B cell (primary cell): Measurements from ENCODE around the gene KCNK7. TPM values are rescaled to one million over a fixed set of nuclear protein-coding genes. Genes with fewer than 3 reads are reported as not detected.

Experiments
- ATAC-seq: fragments of 200-7000 bp; cut with Tn5 transposase; one replicate; pipeline ENCODE4 v1.10.0; 2021; ENCODE audit warnings: low read depth, mild to moderate bottlenecking, moderate number of reproducible peaks, moderate library complexity
- CTCF ChIA-PET: fragments of 350-600 bp; sonication (Branson Sonifier 250); formaldehyde crosslinking; loops from one replicate; lab custom pipeline; 2021; ENCODE audit warnings: antibody characterized with exemption, inconsistent platforms; lab: Charles Lee
- POLR2A ChIA-PET: fragments of 350-600 bp; sonication (Branson Sonifier 250); formaldehyde crosslinking; loops from one replicate; lab custom pipeline; 2021; ENCODE audit warnings: antibody characterized with exemption; lab: Charles Lee
- DNase-seq: peaks from one replicate; pipeline ENCODE4 v3.0.0; 2013
- H2AFZ ChIP-seq: 2 replicates; pipeline ENCODE4 v1.6.1; 2012; ENCODE audit warnings: mild to moderate bottlenecking, low read depth, low read length; ENCODE audit not compliant: insufficient read depth, poor library complexity, severe bottlenecking
- H3K27ac ChIP-seq, 2 donors: 1 replicate in 1 of 2; 2 replicates in 1 of 2; pipeline ENCODE4 v1.5.1; 2012 to 2013; ENCODE audit warnings: low read length in 2 of 2, mild to moderate bottlenecking in 2 of 2, moderate library complexity in 1 of 2
- H3K27me3 ChIP-seq, 4 experiments: fragments of 200-600 bp in 1 of 4; sonication (generic) in 1 of 4; replicated peaks in 1 of 4; 1 replicate in 2 of 4; 2 replicates in 2 of 4; pipeline versions ENCODE4 v1.6.1 to v1.7.0; 2013 to 2016; ENCODE audit warnings: low read length in 3 of 4, mild to moderate bottlenecking in 2 of 4, mixed read lengths in 1 of 4, moderate library complexity in 1 of 4; ENCODE audit not compliant: insufficient read depth in 4 of 4, control insufficient read depth in 3 of 4; ENCODE audit errors: control extremely low read depth in 1 of 4
- H3K36me3 ChIP-seq, 2 experiments: replicated peaks in 1 of 2; 1 replicate in 1 of 2; 2 replicates in 1 of 2; pipeline versions ENCODE4 v1.6.1 to v1.7.1; 2013; ENCODE audit warnings: low read length in 1 of 2; ENCODE audit not compliant: insufficient read depth in 2 of 2, control insufficient read depth in 1 of 2; ENCODE audit errors: control extremely low read depth in 1 of 2, extremely low read depth in 1 of 2
- H3K4me1 ChIP-seq, 2 donors: fragments of 200-600 bp in 1 of 2; sonication (generic) in 1 of 2; 1 replicate in 1 of 2; 2 replicates in 1 of 2; pipeline versions ENCODE4 v1.5.1 to v1.6.1; 2013 to 2017; ENCODE audit warnings: low read length in 2 of 2; ENCODE audit not compliant: control insufficient read depth in 2 of 2, insufficient read depth in 2 of 2
- H3K4me2 ChIP-seq: replicated peaks from 2 replicates; pipeline ENCODE3; 2012; ENCODE audit warnings: mild to moderate bottlenecking, low read depth, low read length; ENCODE audit not compliant: poor library complexity, severe bottlenecking
- H3K4me3 ChIP-seq, 5 experiments: fragments of 200-600 bp in 1 of 5; sonication (generic) in 1 of 5; 1 replicate in 3 of 5; 2 replicates in 2 of 5; pipeline versions ENCODE4 v1.5.1 to v1.7.0; 2011 to 2016; ENCODE audit warnings: low read length in 4 of 5, mild to moderate bottlenecking in 4 of 5, low read depth in 2 of 5, control low read depth in 1 of 5, moderate library complexity in 1 of 5; ENCODE audit not compliant: insufficient read depth in 1 of 5; ENCODE audit errors: control extremely low read depth in 1 of 5, extremely low read depth in 1 of 5
- H3K79me2 ChIP-seq: fragments of 200-600 bp; sonication (generic); one replicate; pipeline ENCODE4 v1.6.0; 2016; ENCODE audit warnings: low read length; ENCODE audit not compliant: control insufficient read depth, insufficient read depth
- H3K9ac ChIP-seq: fragments of 200-600 bp; sonication (generic); 2 replicates; pipeline ENCODE4 v1.6.1; 2017; ENCODE audit warnings: mild to moderate bottlenecking, low read length, moderate library complexity
- H3K9me3 ChIP-seq, 3 donors: one replicate each; pipeline versions ENCODE4 v1.6.1 to v1.7.1; 2013; ENCODE audit warnings: low read length in 2 of 3; ENCODE audit not compliant: control insufficient read depth in 2 of 3, insufficient read depth in 1 of 3; ENCODE audit errors: control extremely low read depth in 1 of 3
- H4K20me1 ChIP-seq: 2 replicates; pipeline ENCODE4 v1.6.0; 2012; ENCODE audit warnings: mild to moderate bottlenecking, low read length; ENCODE audit not compliant: insufficient read depth, control insufficient read depth, poor library complexity, severe bottlenecking
- H3K27ac Mint-ChIP-seq: one replicate; pipeline ENCODE4 v1.8.0; 2021; ENCODE audit warnings: mixed read lengths
- H3K27me3 Mint-ChIP-seq: one replicate; pipeline ENCODE4 v1.8.0; 2021; ENCODE audit warnings: mixed read lengths
- H3K4me1 Mint-ChIP-seq: one replicate; pipeline ENCODE4 v1.8.0; 2021; ENCODE audit warnings: mixed read lengths
- H3K4me3 Mint-ChIP-seq: one replicate; pipeline ENCODE4 v1.8.0; 2021; ENCODE audit warnings: mixed read lengths
- H3K9me3 Mint-ChIP-seq: one replicate; pipeline ENCODE4 v1.8.0; 2022; ENCODE audit warnings: mixed read lengths; ENCODE audit not compliant: insufficient read depth
- CTCF ChIP-seq: fragments of 200-600 bp; IDR thresholded peaks from one replicate; pipeline ENCODE4 v1.8.0; 2022; ENCODE audit warnings: antibody characterized with exemption, mild to moderate bottlenecking
- EZH2 ChIP-seq: IDR thresholded peaks from 2 replicates; pipeline ENCODE4 v1.6.1; 2012; ENCODE audit warnings: borderline replicate concordance, low read depth, mild to moderate bottlenecking, moderate library complexity, low read length; ENCODE audit not compliant: insufficient read depth, poor library complexity, severe bottlenecking
- WGBS: methylation state at CpG from one replicate; pipeline ENCODE4 v1.1.5; 2013; ENCODE audit warnings: missing lambda C conversion rate; ENCODE audit not compliant: insufficient coverage; 5-methylcytosine and 5-hydroxymethylcytosine counted together
- intact Hi-C: fragments of 100-400 bp; cut with micrococcal nuclease; formaldehyde crosslinking; loops from one replicate; pipeline ENCODE4 v1.10.0; 2022
- polyA plus RNA-seq: library from polyadenylated mRNA; depleted of rRNA; stranded (reverse); fragments of >200 nt; gene quantifications from 2 replicates; pipeline ENCODE4 v1.2.3, GENCODE V29; 2012
- total RNA-seq, 2 donors: library from RNA; stranded (reverse); fragments of 120-200 nt in 1 of 2; gene quantifications; 1 replicate in 1 of 2; 2 replicates in 1 of 2; pipeline versions ENCODE4 v1.2.3 to v1.2.4, GENCODE V29; 2013 to 2022

The KCNK7 gene
- total and polyA plus RNA-seq, 2 donors (not counting 1 experiment from before 2014, with no cell fraction given) = 2.2 to 3.5 TPM

- peak overlapping the region; percentile 52 to 92 (median 70) for H3K4me3 ChIP-seq
- Mint-ChIP-seq H3K4me3 (peak overlapping the region; percentile 98), H3K9me3 (no peaks in the 10 kb centered on the region), H3K27ac (peak overlapping the region; percentile 98), H3K4me1 (peaks cover 73% of the 10 kb centered on the region), H3K27me3 (no peaks in the 10 kb centered on the region)
- H3K36me3 ChIP-seq = peaks cover 1 to 11% of the 10 kb centered on the region in 2 experiments
- ChIA-PET CTCF (interaction anchor here (0.9 to 5.5 kb wide), 7 partner anchors 14 to 40 kb away, joined by 3 to 97 read pairs (median 14); partner anchors contain the start of genes MAP3K11 and PCNX3), POLR2A (interaction anchor here (0.6 to 7.5 kb wide), 7 partner anchors 14 to 309 kb away, joined by 3 to 53 read pairs (median 13); partner anchors contain the start of genes MAP3K11, MUS81 and PCNX3)
- no peaks in the 10 kb centered on the region for H3K9me3 ChIP-seq
- peak; percentile 95 for DNase-seq
- H3K4me2 ChIP-seq = peak overlapping the region; percentile 100
- WGBS = under 1% methylated on average over 52 of the region's 67 CpGs
- ATAC-seq = peak; percentile 28
- TF ChIP-seq CTCF (peak; percentile 91), EZH2 (no peak)
- peaks cover 36% of the 10 kb centered on the region for H3K79me2 ChIP-seq
- intact Hi-C loops = loop anchor here (1.0 to 10.0 kb wide), 6 partner anchors 14 to 829 kb away; partner anchors contain the start of genes BANF1, CFL1, EIF1AD and PCNX3
- H3K27me3 ChIP-seq = no peaks in the 10 kb centered on the region
- peaks cover 43% of the 10 kb centered on the region for H4K20me1 ChIP-seq
- peak overlapping the region; percentile 62 for H2AFZ ChIP-seq
- peak overlapping the region; percentile 85 to 93 for H3K27ac ChIP-seq
- H3K9ac ChIP-seq = peak overlapping the region; percentile 83
- peaks cover 43 to 69% of the 10 kb centered on the region in 2 donors for H3K4me1 ChIP-seq
These were observed 21.3 kb downstream of the KCNK7 start for GRCh38 chr11:65574109-65574810.
